H1 (cell line): ENCODE measurements around the gene OSMR. TPM values are rescaled to one million over a fixed set of nuclear protein-coding genes. Genes with fewer than 3 reads are reported as not detected.

Source experiments
- CTCF ChIA-PET: fragments of 300-600 bp; sonication (Branson Sonifier 250); formaldehyde crosslinking; loops from one replicate; lab custom pipeline; 2021; ENCODE audit not compliant: partially characterized antibody; lab: Charles Lee
- POLR2A ChIA-PET: fragments of 300-600 bp; sonication (Branson Sonifier 250); formaldehyde crosslinking; loops from one replicate; lab custom pipeline; 2021; ENCODE audit warnings: inconsistent platforms; ENCODE audit not compliant: partially characterized antibody; lab: Charles Lee
- DNase-seq, 2 experiments: peaks; one replicate each; pipeline versions ENCODE4 v3.0.0 to v3.0.0-alpha.2; 2010 to 2022; ENCODE audit warnings: low spot score in 2 of 2, low read depth in 1 of 2, mixed read lengths in 1 of 2
- FAIRE-seq: peaks from 2 replicates; lab custom pipeline; 2011; peaks lifted over from hg19 to GRCh38; lab: Jason Lieb, UNC
- H2AFZ ChIP-seq: 2 replicates; pipeline ENCODE4 v1.8.1; 2012; ENCODE audit warnings: low read length, inconsistent platforms
- H2AK5ac ChIP-seq: 2 replicates; pipeline ENCODE4 v1.6.1; 2013; ENCODE audit warnings: low read depth, low read length
- H2BK120ac ChIP-seq: replicated peaks from 2 replicates; pipeline ENCODE3; 2013; ENCODE audit warnings: low read depth, low read length, inconsistent platforms
- H2BK12ac ChIP-seq: 2 replicates; pipeline ENCODE4 v1.6.1; 2013; ENCODE audit warnings: low read depth, low read length
- H2BK15ac ChIP-seq: 2 replicates; pipeline ENCODE4 v1.6.1; 2013; ENCODE audit warnings: low read length
- H2BK20ac ChIP-seq: 2 replicates; pipeline ENCODE4 v1.6.1; 2013; ENCODE audit warnings: low read length
- H2BK5ac ChIP-seq: 2 replicates; pipeline ENCODE4 v1.6.1; 2013; ENCODE audit warnings: low read depth, low read length
- H3K14ac ChIP-seq: 2 replicates; pipeline ENCODE4 v1.6.1; 2013; ENCODE audit warnings: inconsistent platforms; ENCODE audit not compliant: insufficient read length
- H3K18ac ChIP-seq: 2 replicates; pipeline ENCODE4 v1.6.1; 2013; ENCODE audit warnings: low read length; ENCODE audit errors: extremely low read depth
- H3K23ac ChIP-seq: 2 replicates; pipeline ENCODE4 v1.6.1; 2013; ENCODE audit warnings: inconsistent platforms; ENCODE audit not compliant: insufficient read length
- H3K23me2 ChIP-seq: 2 replicates; pipeline ENCODE4 v1.6.1; 2013; ENCODE audit warnings: low read depth, low read length
- H3K27ac ChIP-seq: 2 replicates; pipeline ENCODE4 v1.6.1; 2011; ENCODE audit warnings: low read depth, low read length, inconsistent platforms
- H3K27me3 ChIP-seq, 4 experiments: replicated peaks in 1 of 4; 1 replicate in 1 of 4; 2 replicates in 3 of 4; pipeline versions ENCODE4 v1.6.1 to v1.8.1; 2011 to 2013; ENCODE audit warnings: low read length in 3 of 4, mild to moderate bottlenecking in 3 of 4, inconsistent platforms in 2 of 4, mixed read lengths in 2 of 4, moderate library complexity in 1 of 4; ENCODE audit not compliant: control insufficient read depth in 3 of 4, insufficient read depth in 3 of 4; ENCODE audit errors: extremely low read depth in 1 of 4
- H3K36me3 ChIP-seq, 4 experiments: 2 replicates each; pipeline versions ENCODE4 v1.6.1 to v1.8.1; 2011 to 2013; ENCODE audit warnings: mild to moderate bottlenecking in 4 of 4, low read length in 3 of 4, moderate library complexity in 2 of 4, control low read depth in 1 of 4, inconsistent platforms in 1 of 4; ENCODE audit not compliant: insufficient read depth in 4 of 4, control insufficient read depth in 2 of 4
- H3K4ac ChIP-seq: replicated peaks from 2 replicates; pipeline ENCODE3; 2013; ENCODE audit warnings: low read length, low read depth, mixed read lengths, inconsistent platforms; ENCODE audit not compliant: insufficient read length
- H3K4me1 ChIP-seq, 4 experiments: replicated peaks in 1 of 4; 1 replicate in 1 of 4; 2 replicates in 3 of 4; pipeline versions ENCODE4 v1.6.1 to v1.8.1; 2011 to 2013; ENCODE audit warnings: low read length in 3 of 4, inconsistent platforms in 2 of 4, mixed read lengths in 1 of 4; ENCODE audit not compliant: insufficient read depth in 4 of 4, control insufficient read depth in 3 of 4
- H3K4me2 ChIP-seq, 2 experiments: 2 replicates each; pipeline versions ENCODE4 v1.6.1 to v1.8.1; 2011 to 2013; ENCODE audit warnings: low read depth in 2 of 2, low read length in 2 of 2, control low read depth in 1 of 2, inconsistent platforms in 1 of 2, mild to moderate bottlenecking in 1 of 2; ENCODE audit not compliant: insufficient read depth in 1 of 2
- H3K4me3 ChIP-seq, 4 experiments: fragments of 200-600, 300-600 bp in 1 of 4; sonication (generic), shearing (Covaris generic), sonication (Bioruptor Twin) in 1 of 4; 2 replicates each; pipeline versions ENCODE4 v1.5.1 to v1.8.1; 2011 to 2016; ENCODE audit warnings: low read length in 4 of 4, low read depth in 3 of 4, control low read depth in 2 of 4, inconsistent platforms in 2 of 4, mild to moderate bottlenecking in 2 of 4, mixed read lengths in 1 of 4, moderate library complexity in 1 of 4; ENCODE audit not compliant: insufficient read depth in 2 of 4; ENCODE audit errors: extremely low read depth in 1 of 4
- H3K56ac ChIP-seq: replicated peaks from 2 replicates; pipeline ENCODE3; 2013; ENCODE audit warnings: low read depth, mild to moderate bottlenecking, mixed read lengths, low read length, inconsistent platforms; ENCODE audit not compliant: insufficient read length
- H3K79me1 ChIP-seq: 2 replicates; pipeline ENCODE4 v1.6.1; 2013; ENCODE audit warnings: low read depth, low read length, control low read depth
- H3K79me2 ChIP-seq, 2 experiments: 2 replicates each; pipeline versions ENCODE4 v1.6.1 to v1.8.1; 2012 to 2013; ENCODE audit warnings: low read length in 2 of 2, mild to moderate bottlenecking in 2 of 2, inconsistent platforms in 1 of 2; ENCODE audit not compliant: insufficient read depth in 2 of 2, control insufficient read depth in 1 of 2
- H3K9ac ChIP-seq, 4 experiments: replicated peaks in 1 of 4; 1 replicate in 1 of 4; 2 replicates in 3 of 4; pipeline versions ENCODE4 v1.6.1 to v1.8.1; 2011 to 2013; ENCODE audit warnings: low read depth in 3 of 4, low read length in 3 of 4, control low read depth in 2 of 4, mild to moderate bottlenecking in 2 of 4, moderate library complexity in 2 of 4, inconsistent platforms in 1 of 4; ENCODE audit errors: extremely low read depth in 1 of 4
- H3K9me3 ChIP-seq, 2 experiments: 2 replicates each; pipeline versions ENCODE4 v1.6.1 to v1.8.1; 2012 to 2013; ENCODE audit warnings: mild to moderate bottlenecking in 2 of 2, moderate library complexity in 2 of 2, control low read depth in 1 of 2, inconsistent platforms in 1 of 2, low read depth in 1 of 2, low read length in 1 of 2, mixed read lengths in 1 of 2; ENCODE audit not compliant: insufficient read depth in 2 of 2
- H4K20me1 ChIP-seq, 2 experiments: replicated peaks in 1 of 2; 2 replicates each; pipeline versions ENCODE3 to v1.8.1; 2011 to 2013; ENCODE audit warnings: inconsistent platforms in 2 of 2, low read length in 2 of 2, mild to moderate bottlenecking in 1 of 2; ENCODE audit not compliant: insufficient read depth in 2 of 2, control insufficient read depth in 1 of 2
- H4K5ac ChIP-seq: 2 replicates; pipeline ENCODE4 v1.6.1; 2013; ENCODE audit warnings: low read length, low read depth, mixed read lengths, inconsistent platforms; ENCODE audit not compliant: insufficient read length
- H4K8ac ChIP-seq: 2 replicates; pipeline ENCODE4 v1.8.0; 2013; ENCODE audit warnings: mild to moderate bottlenecking, moderate library complexity, low read length, inconsistent platforms; ENCODE audit not compliant: insufficient read depth; ENCODE audit errors: extremely low read depth
- H4K91ac ChIP-seq: replicated peaks from 2 replicates; pipeline ENCODE3; 2013; ENCODE audit warnings: low read length, mixed read lengths, inconsistent platforms; ENCODE audit not compliant: insufficient read length
- MAFK ChIP-seq: IDR thresholded peaks from 2 replicates; pipeline ENCODE4 v1.6.1; 2012; ENCODE audit warnings: low read depth, mild to moderate bottlenecking, improper control_type of control experiment, low read length
- RBBP5 ChIP-seq: IDR thresholded peaks from 2 replicates; pipeline ENCODE4 v1.7.1; 2012; ENCODE audit warnings: low read depth, mild to moderate bottlenecking, inconsistent platforms, low read length, moderate library complexity, borderline replicate concordance
- polyA plus RNA-seq, 7 experiments: library from polyadenylated mRNA; depleted of rRNA in 3 of 7; stranded (reverse) in 5 of 7; unstranded in 2 of 7; fragments of >200 nt in 5 of 7; fragments of 200-250 nt in 2 of 7; gene quantifications; 1 replicate in 5 of 7; 2 replicates in 1 of 7; 4 replicates in 1 of 7; pipeline versions ENCODE4 v1.2.1 to v1.2.3, GENCODE V29; 2011 to 2013; ENCODE audit warnings: missing spikeins in 2 of 7, mixed read lengths in 2 of 7
- total RNA-seq: library from RNA; stranded (reverse); fragmentation: NEBNext Ultra II Directional; extraction: Animal tissue kit (Norgen Biotek cat#: 25700); gene quantifications from 2 replicates; pipeline ENCODE4 v1.2.1, GENCODE V29; 2021

Gene OSMR
- total and polyA plus RNA-seq, 2 of the 8 experiments (the other 6 are each of a cell fraction or from before 2014, with no cell fraction given) = 2.3 to 2.6 TPM

GRCh38 chr5:38906503-38906902 is 60.7 kb downstream of the OSMR start:
- Histone ChIP-seq H2BK120ac (no peak overlapping the region), H2BK15ac (no peak overlapping the region), H3K4me1 (no peaks in the 10 kb centered on the region), H3K4ac (no peak overlapping the region), H2BK20ac (no peak overlapping the region), H3K23ac (no peak overlapping the region), H3K79me1 (no peaks in the 10 kb centered on the region), H4K91ac (no peak overlapping the region), H3K79me2 (no peaks in the 10 kb centered on the region), H4K5ac (no peak overlapping the region), H3K14ac (no peak overlapping the region), H3K4me2 (no peak overlapping the region), H3K23me2 (no peaks in the 10 kb centered on the region), H2BK12ac (no peak overlapping the region), H2AK5ac (no peak overlapping the region), H3K56ac (no peak overlapping the region), H3K9me3 (peaks cover 0 to 7% of the 10 kb centered on the region in 2 experiments; a peak in 3 of 4 replicates), H3K9ac (no peak overlapping the region), H3K4me3 (no peak overlapping the region), H3K36me3 (no peaks in the 10 kb centered on the region), H3K27ac (no peak overlapping the region), H3K18ac (no peak overlapping the region), H2AFZ (no peak overlapping the region), H2BK5ac (no peak overlapping the region), H3K27me3 (no peaks in the 10 kb centered on the region), H4K20me1 (no peaks in the 10 kb centered on the region), H4K8ac (no peak overlapping the region)
- TF ChIP-seq RBBP5 (no peak), MAFK (peak; percentile 53; the same call in 1 of the 2 replicates)
- CTCF ChIA-PET = interaction anchor here (1.0 kb wide), 1 partner anchor 14 kb away, joined by 4 read pairs; no protein-coding TSS in a partner anchor
- no peak for FAIRE-seq
- DNase-seq = no peak
- POLR2A ChIA-PET = no interaction called here
